Suppressor macrophage (primary cell): ENCODE measurements around the gene GHRH.

Experiments
- DNase-seq, 4 experiments: peaks; one replicate each; pipeline ENCODE4 v3.0.0-alpha.2; 2020 to 2022
- total RNA-seq, 17 experiments: gene quantifications; one replicate each; lab custom pipeline; 2026; ENCODE audit warnings: mixed read lengths in 6 of 17, inconsistent platforms in 3 of 17; lab: John Stamatoyannopoulos, UW

GHRH gene
- 0 to 0.33 (median 0) reads per million in 17 experiments for total RNA-seq

- no peak for DNase-seq
Measured at GRCh38 chr20:37261714-37262113, at the start of gene GHRH. GHRH (minus strand) TSS chr20:37261814; CDS start chr20:37256889, 4,925 bp downstream.

GRCh38 chr20:37310951-37311350 lies 49.3 kb upstream of the GHRH start:
- no peak for DNase-seq

- no peak for DNase-seq
Measured at GRCh38 chr20:37309936-37310590, 48.4 kb upstream of the GHRH start.

- no peak for DNase-seq
Measured at GRCh38 chr20:37309290-37309689, 47.7 kb upstream of the GHRH start.

- no peak for DNase-seq
Measured at GRCh38 chr20:37308086-37309050, 46.8 kb upstream of the GHRH start.

GRCh38 chr20:37305839-37306238 lies 44.2 kb upstream of the GHRH start:
- no peak for DNase-seq

GRCh38 chr20:37305079-37305478 lies 43.5 kb upstream of the GHRH start:
- no peak for DNase-seq

- DNase-seq: no peak
Measured at GRCh38 chr20:37303637-37304036, 42.0 kb upstream of the GHRH start.

GRCh38 chr20:37302981-37303380 lies 41.4 kb upstream of the GHRH start:
- DNase-seq: no peak

GRCh38 chr20:37301558-37301957 lies 39.9 kb upstream of the GHRH start:
- no peak for DNase-seq

GRCh38 chr20:37301120-37301519 lies 39.5 kb upstream of the GHRH start:
- no peak for DNase-seq

- no peak for DNase-seq
Measured at GRCh38 chr20:37299718-37300528, 38.3 kb upstream of the GHRH start.

- peak in 3 of 4 experiments; percentile 40 to 46 (median 45) for DNase-seq
Measured at GRCh38 chr20:37298190-37298939, 36.8 kb upstream of the GHRH start.

GRCh38 chr20:37297066-37297736 lies 35.6 kb upstream of the GHRH start:
- no peak for DNase-seq

- DNase-seq: peak; percentile 36 to 58 (median 48)
Measured at GRCh38 chr20:37296371-37296770, 34.8 kb upstream of the GHRH start.

GRCh38 chr20:37295595-37295994 lies 34.0 kb upstream of the GHRH start:
- no peak for DNase-seq

GRCh38 chr20:37295001-37295400 lies 33.4 kb upstream of the GHRH start:
- peak; percentile 39 to 68 (median 62) for DNase-seq

GRCh38 chr20:37294262-37294981 lies 32.8 kb upstream of the GHRH start:
- DNase-seq: peak; percentile 77 to 92 (median 86)

GRCh38 chr20:37293301-37293943 lies 31.8 kb upstream of the GHRH start:
- DNase-seq: peak in 1 of 4 experiments; percentile 21

- DNase-seq: no peak
Measured at GRCh38 chr20:37291724-37292126, 30.1 kb upstream of the GHRH start.
